Sigmoid colon (tissue), 3 donors: ENCODE data around the gene EEPD1.

Experiments
- POLR2A ChIP-seq, 2 donors: fragments of 450-650 bp; IDR thresholded peaks; one replicate each; pipeline ENCODE4 v1.6.1; 2016; ENCODE audit warnings: antibody characterized with exemption in 2 of 2, mild to moderate bottlenecking in 2 of 2, moderate library complexity in 2 of 2
- TF ChIP-seq, protein P1 (sequence below), 4 experiments: fragments of 450-650 bp in 3 of 4; fragments of 200-600 bp in 1 of 4; IDR thresholded peaks; one replicate each; pipeline ENCODE4 v1.5.1; 2016 to 2019; ENCODE audit warnings: antibody characterized with exemption in 4 of 4, mild to moderate bottlenecking in 3 of 4, moderate library complexity in 2 of 4

DNA sequence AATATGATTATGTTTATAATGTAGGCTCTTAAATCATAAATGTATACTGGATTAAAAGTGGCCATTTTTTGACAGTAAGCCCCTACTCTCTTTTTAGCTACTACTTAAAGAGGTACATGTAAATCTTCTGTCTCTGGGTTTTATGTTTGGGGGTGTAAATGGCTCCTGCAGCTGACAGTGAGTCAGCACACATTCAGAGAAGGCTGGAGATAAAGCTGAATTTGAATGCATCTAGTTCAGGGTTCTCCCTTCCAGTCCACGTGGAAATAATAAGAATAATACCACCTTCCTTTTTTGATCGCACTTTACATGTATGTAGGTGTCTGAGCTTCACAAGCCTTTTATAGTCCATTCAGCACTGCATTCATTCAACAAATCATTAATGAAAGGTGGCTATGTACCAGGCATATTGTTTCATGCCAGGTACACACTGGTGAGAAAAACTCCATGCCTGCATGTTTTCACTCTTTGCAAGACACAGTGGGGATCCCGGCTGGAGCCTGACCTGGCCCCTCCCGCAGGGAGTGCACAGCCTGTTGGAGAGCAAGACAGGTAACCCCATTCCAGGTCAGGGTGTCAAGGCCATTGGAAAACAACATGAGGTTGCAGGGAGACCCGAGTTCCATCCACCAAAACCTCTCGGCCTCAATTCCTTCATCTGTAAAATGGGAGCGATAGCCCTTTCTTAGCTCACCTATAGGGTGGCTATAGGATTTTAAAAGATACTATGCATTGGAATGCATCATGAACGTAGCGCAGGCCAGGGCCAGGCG lies 129.1 kb downstream of the EEPD1 start:
- no peak for TF ChIP-seq POLR2A (IDR thresholded peaks at IDR 0.05)
- TF ChIP-seq, protein P1, sequence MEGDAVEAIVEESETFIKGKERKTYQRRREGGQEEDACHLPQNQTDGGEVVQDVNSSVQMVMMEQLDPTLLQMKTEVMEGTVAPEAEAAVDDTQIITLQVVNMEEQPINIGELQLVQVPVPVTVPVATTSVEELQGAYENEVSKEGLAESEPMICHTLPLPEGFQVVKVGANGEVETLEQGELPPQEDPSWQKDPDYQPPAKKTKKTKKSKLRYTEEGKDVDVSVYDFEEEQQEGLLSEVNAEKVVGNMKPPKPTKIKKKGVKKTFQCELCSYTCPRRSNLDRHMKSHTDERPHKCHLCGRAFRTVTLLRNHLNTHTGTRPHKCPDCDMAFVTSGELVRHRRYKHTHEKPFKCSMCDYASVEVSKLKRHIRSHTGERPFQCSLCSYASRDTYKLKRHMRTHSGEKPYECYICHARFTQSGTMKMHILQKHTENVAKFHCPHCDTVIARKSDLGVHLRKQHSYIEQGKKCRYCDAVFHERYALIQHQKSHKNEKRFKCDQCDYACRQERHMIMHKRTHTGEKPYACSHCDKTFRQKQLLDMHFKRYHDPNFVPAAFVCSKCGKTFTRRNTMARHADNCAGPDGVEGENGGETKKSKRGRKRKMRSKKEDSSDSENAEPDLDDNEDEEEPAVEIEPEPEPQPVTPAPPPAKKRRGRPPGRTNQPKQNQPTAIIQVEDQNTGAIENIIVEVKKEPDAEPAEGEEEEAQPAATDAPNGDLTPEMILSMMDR (IDR thresholded peaks at IDR 0.05), result no peak
